Thyroid gland (tissue), 4 donors: Measurements from ENCODE around the gene ANKRD11. TPM values are rescaled to one million over a fixed set of nuclear protein-coding genes. Genes with fewer than 3 reads are reported as not detected.

Source experiments
- DNase-seq, 2 donors: peaks; one replicate each; pipeline ENCODE4 v3.0.0-alpha.2; 2019
- H3K27ac ChIP-seq, 3 donors: fragments of 200-600 bp; sonication (generic); 1 replicate in 2 of 3; 2 replicates in 1 of 3; pipeline ENCODE4 v1.5.1; 2016 to 2019; ENCODE audit warnings: mild to moderate bottlenecking in 1 of 3, moderate library complexity in 1 of 3
- H3K27me3 ChIP-seq: fragments of 200-600 bp; sonication (generic); one replicate; pipeline ENCODE4 v1.5.1; 2019
- H3K36me3 ChIP-seq, 2 donors: fragments of 200-600 bp; sonication (generic); one replicate each; pipeline ENCODE4 v1.5.1; 2016 to 2019
- H3K4me1 ChIP-seq, 2 donors: fragments of 200-600 bp; sonication (generic); one replicate each; pipeline ENCODE4 v1.5.1; 2017 to 2019
- H3K4me3 ChIP-seq, 3 donors: fragments of 200-600 bp; sonication (generic); replicated peaks in 1 of 3; 1 replicate in 2 of 3; 2 replicates in 1 of 3; pipeline ENCODE4 v1.5.1; 2016; ENCODE audit warnings: mild to moderate bottlenecking in 1 of 3
- H3K9me3 ChIP-seq: fragments of 200-600 bp; sonication (generic); one replicate; pipeline ENCODE4 v1.5.1; 2017
- CTCF ChIP-seq, 6 experiments: fragments of 200-600 bp in 3 of 6; fragments of 450-650 bp in 3 of 6; sonication (generic) in 3 of 6; IDR thresholded peaks; one replicate each; pipeline ENCODE4 v1.5.1; 2016 to 2019; ENCODE audit warnings: antibody characterized with exemption in 6 of 6, mild to moderate bottlenecking in 2 of 6, inconsistent platforms in 1 of 6, moderate library complexity in 1 of 6
- POLR2A ChIP-seq, 2 donors: fragments of 450-650 bp; IDR thresholded peaks; one replicate each; pipeline ENCODE4 v1.6.1; 2017; ENCODE audit warnings: antibody characterized with exemption in 2 of 2, mild to moderate bottlenecking in 2 of 2, moderate library complexity in 1 of 2
- WGBS, 2 donors: methylation state at CpG; one replicate each; pipeline ENCODE4 v1.1.5; 2017; 5-methylcytosine and 5-hydroxymethylcytosine counted together
- intact Hi-C: fragments of 100-400 bp; cut with DNase I; formaldehyde crosslinking; loops from one replicate; pipeline ENCODE4 v1.15.1; 2023
- total RNA-seq, 4 donors: library from RNA; depleted of rRNA; stranded (reverse); fragments of >200 nt; gene quantifications; one replicate each; pipeline ENCODE4 v1.2.3, GENCODE V29; 2016

ANKRD11 gene
- total RNA-seq, 4 donors from 2014 or later = 62.1 to 90.4 (median 75.0) TPM

- 0% methylated on average over 20 to 28 of the region's 71 CpGs for WGBS, 2 donors
- no peaks in the 10 kb centered on the region for H3K9me3 ChIP-seq
- no peaks in the 10 kb centered on the region for H3K36me3 ChIP-seq
- peak in 5 of 6 experiments; percentile 20 to 46 (median 23) for TF ChIP-seq CTCF (IDR thresholded peaks at IDR 0.05)
- peak in 1 of 2 donors; percentile 18 for TF ChIP-seq POLR2A (IDR thresholded peaks at IDR 0.05)
- peak overlapping the region; percentile 90 to 96 (median 92) for H3K27ac ChIP-seq
- peak; percentile 81 to 84 for DNase-seq
- H3K4me1 ChIP-seq = peaks cover 28 to 34% of the 10 kb centered on the region in 2 donors
- H3K27me3 ChIP-seq = no peaks in the 10 kb centered on the region
- intact Hi-C loops = no loop called here
- peak overlapping the region in 2 of 3 donors; percentile 49 to 81 for H3K4me3 ChIP-seq
Measured at GRCh38 chr16:89489040-89489897, 1.1 kb downstream of the ANKRD11 start.

GRCh38 chr16:89485701-89486246 is 4.6 kb downstream of the ANKRD11 start:
- H3K27me3 ChIP-seq = no peaks in the 10 kb centered on the region
- H3K27ac ChIP-seq = no peak overlapping the region
- H3K4me1 ChIP-seq = peaks cover 27 to 36% of the 10 kb centered on the region in 2 donors
- WGBS, 2 donors = 44 to 49% methylated on average over 4 of the region's 4 CpGs
- H3K9me3 ChIP-seq = no peaks in the 10 kb centered on the region
- no peak for DNase-seq
- intact Hi-C loops = no loop called here
- H3K4me3 ChIP-seq = no peak overlapping the region
- no peak for TF ChIP-seq CTCF (IDR thresholded peaks at IDR 0.05)
- TF ChIP-seq POLR2A (IDR thresholded peaks at IDR 0.05) = no peak
- no peaks in the 10 kb centered on the region for H3K36me3 ChIP-seq

- Histone ChIP-seq H3K27me3 (no peaks in the 10 kb centered on the region), H3K4me3 (no peak overlapping the region), H3K9me3 (no peaks in the 10 kb centered on the region), H3K4me1 (peaks cover 27 to 36% of the 10 kb centered on the region in 2 donors), H3K36me3 (no peaks in the 10 kb centered on the region), H3K27ac (no peak overlapping the region)
- intact Hi-C loops = no loop called here
- no peak for DNase-seq
- TF ChIP-seq CTCF (IDR thresholded peaks at IDR 0.05) = no peak
- no peak for TF ChIP-seq POLR2A (IDR thresholded peaks at IDR 0.05)
- WGBS, 2 donors = 72 to 77% methylated on average over 11 of the region's 11 CpGs
Measured at GRCh38 chr16:89484923-89485679, 5.3 kb downstream of the ANKRD11 start.

GRCh38 chr16:89484041-89484501 is 6.3 kb downstream of the ANKRD11 start:
- no peak overlapping the region for H3K4me3 ChIP-seq
- TF ChIP-seq CTCF (IDR thresholded peaks at IDR 0.05) (no peak), POLR2A (IDR thresholded peaks at IDR 0.05) (no peak)
- no peaks in the 10 kb centered on the region for H3K36me3 ChIP-seq
- peaks cover 27 to 36% of the 10 kb centered on the region in 2 donors for H3K4me1 ChIP-seq
- intact Hi-C loops = no loop called here
- H3K27me3 ChIP-seq = no peaks in the 10 kb centered on the region
- no peak overlapping the region for H3K27ac ChIP-seq
- H3K9me3 ChIP-seq = no peaks in the 10 kb centered on the region
- 87 to 91% methylated on average over 5 of the region's 5 CpGs for WGBS, 2 donors
- no peak for DNase-seq
